Astrocyte (in vitro differentiated cells and primary cell): ENCODE measurements around the gene SLC29A1. TPM values are rescaled to one million over a fixed set of nuclear protein-coding genes. Genes with fewer than 3 reads are reported as not detected.

Experiments used
- DNase-seq: peaks from one replicate; pipeline ENCODE4 v3.0.0-alpha.2; 2010; ENCODE audit warnings: low read depth
- FAIRE-seq: peaks from 2 replicates; lab custom pipeline; 2011; peaks lifted over from hg19 to GRCh38; lab: Jason Lieb, UNC
- H2AFZ ChIP-seq: 2 replicates; pipeline ENCODE4 v1.6.0; 2012; ENCODE audit warnings: low read depth, low read length, inconsistent platforms
- H3K27ac ChIP-seq: 2 replicates; pipeline ENCODE4 v1.5.1; 2011; ENCODE audit warnings: low read depth, low read length, inconsistent platforms
- H3K27me3 ChIP-seq: 2 replicates; pipeline ENCODE4 v1.6.0; 2011; ENCODE audit warnings: low read length, inconsistent platforms; ENCODE audit not compliant: insufficient read depth
- H3K36me3 ChIP-seq: 2 replicates; pipeline ENCODE4 v1.5.1; 2011; ENCODE audit warnings: low read length, inconsistent platforms; ENCODE audit not compliant: insufficient read depth
- H3K4me1 ChIP-seq: 2 replicates; pipeline ENCODE4 v1.5.1; 2011; ENCODE audit warnings: low read length, inconsistent platforms; ENCODE audit not compliant: insufficient read depth
- H3K4me2 ChIP-seq: 2 replicates; pipeline ENCODE4 v1.6.0; 2012; ENCODE audit warnings: low read length, inconsistent platforms
- H3K4me3 ChIP-seq: 2 replicates; pipeline ENCODE4 v1.5.1; 2011; ENCODE audit warnings: low read depth, mild to moderate bottlenecking, low read length, inconsistent platforms; ENCODE audit not compliant: insufficient read depth
- H3K79me2 ChIP-seq: 2 replicates; pipeline ENCODE4 v1.6.0; 2012; ENCODE audit warnings: mild to moderate bottlenecking, low read length, inconsistent platforms; ENCODE audit not compliant: insufficient read depth
- H3K9ac ChIP-seq: 2 replicates; pipeline ENCODE4 v1.6.0; 2012; ENCODE audit warnings: mild to moderate bottlenecking, low read length, inconsistent platforms
- H3K9me3 ChIP-seq: 2 replicates; pipeline ENCODE4 v1.5.1; 2012; ENCODE audit warnings: low read depth, mild to moderate bottlenecking, low read length, inconsistent platforms; ENCODE audit not compliant: insufficient read depth
- H4K20me1 ChIP-seq: 2 replicates; pipeline ENCODE4 v1.6.0; 2012; ENCODE audit warnings: low read length, inconsistent platforms; ENCODE audit not compliant: insufficient read depth
- H3K27ac Mint-ChIP-seq: one replicate; pipeline ENCODE4 v1.8.0; 2021; ENCODE audit warnings: mild to moderate bottlenecking, mixed read lengths; ENCODE audit not compliant: unreplicated experiment
- H3K27me3 Mint-ChIP-seq: one replicate; pipeline ENCODE4 v1.8.0; 2021; ENCODE audit warnings: low read depth, mixed read lengths; ENCODE audit not compliant: unreplicated experiment
- H3K36me3 Mint-ChIP-seq: one replicate; pipeline ENCODE4 v1.8.0; 2021; ENCODE audit warnings: low read depth, mixed read lengths; ENCODE audit not compliant: unreplicated experiment
- H3K4me1 Mint-ChIP-seq: one replicate; pipeline ENCODE4 v1.8.0; 2021; ENCODE audit warnings: low read depth, mixed read lengths; ENCODE audit not compliant: unreplicated experiment
- H3K4me3 Mint-ChIP-seq: one replicate; pipeline ENCODE4 v1.8.0; 2021; ENCODE audit warnings: mild to moderate bottlenecking, moderate library complexity, mixed read lengths; ENCODE audit not compliant: unreplicated experiment
- H3K9me3 Mint-ChIP-seq: one replicate; pipeline ENCODE4 v1.8.0; 2021; ENCODE audit warnings: mild to moderate bottlenecking, mixed read lengths; ENCODE audit not compliant: unreplicated experiment
- CTCF ChIP-seq: IDR thresholded peaks from 2 replicates; pipeline ENCODE4 v1.5.1; 2011; ENCODE audit warnings: low read depth, mild to moderate bottlenecking, inconsistent platforms, low read length, moderate library complexity; ENCODE audit not compliant: insufficient read depth
- EZH2 ChIP-seq: IDR thresholded peaks from 2 replicates; pipeline ENCODE4 v1.6.1; 2012; ENCODE audit warnings: mild to moderate bottlenecking, low read length, inconsistent platforms; ENCODE audit not compliant: insufficient read depth
- total RNA-seq: library from RNA; stranded (reverse); gene quantifications from 2 replicates; pipeline ENCODE4 v1.2.1, GENCODE V29; 2021

The SLC29A1 gene
- total RNA-seq, 1 donor from 2014 or later = 15.3 TPM

GRCh38 chr6:44199883-44200282 is 23.5 kb upstream of the SLC29A1 start:
- no peak overlapping the region for H2AFZ ChIP-seq
- H3K36me3 Mint-ChIP-seq = no peaks in the 10 kb centered on the region
- H3K27me3 Mint-ChIP-seq = peaks cover 6% of the 10 kb centered on the region
- H3K9me3 Mint-ChIP-seq = no peaks in the 10 kb centered on the region
- no peak overlapping the region for H3K4me3 ChIP-seq
- no peaks in the 10 kb centered on the region for H3K9me3 ChIP-seq
- H3K4me2 ChIP-seq = no peak overlapping the region
- FAIRE-seq = no peak
- TF ChIP-seq CTCF = no peak
- TF ChIP-seq EZH2 = no peak
- H3K36me3 ChIP-seq = no peaks in the 10 kb centered on the region
- H3K79me2 ChIP-seq = no peaks in the 10 kb centered on the region
- no peaks in the 10 kb centered on the region for H4K20me1 ChIP-seq
- H3K4me1 Mint-ChIP-seq = peaks cover 7% of the 10 kb centered on the region
- no peaks in the 10 kb centered on the region for H3K27me3 ChIP-seq
- H3K27ac ChIP-seq = no peak overlapping the region
- no peaks in the 10 kb centered on the region for H3K4me1 ChIP-seq
- H3K27ac Mint-ChIP-seq = no peak overlapping the region
- H3K4me3 Mint-ChIP-seq = no peak overlapping the region
- no peak overlapping the region for H3K9ac ChIP-seq
- no peak for DNase-seq

- Mint-ChIP-seq H3K4me1 (peaks cover 7% of the 10 kb centered on the region), H3K36me3 (no peaks in the 10 kb centered on the region), H3K4me3 (no peak overlapping the region), H3K27ac (no peak overlapping the region), H3K9me3 (no peaks in the 10 kb centered on the region), H3K27me3 (peaks cover 2% of the 10 kb centered on the region)
- no peak overlapping the region for H2AFZ ChIP-seq
- no peak overlapping the region for H3K27ac ChIP-seq
- no peaks in the 10 kb centered on the region for H3K4me1 ChIP-seq
- H3K9ac ChIP-seq = no peak overlapping the region
- no peak for FAIRE-seq
- H3K9me3 ChIP-seq = no peaks in the 10 kb centered on the region
- TF ChIP-seq CTCF (no peak), EZH2 (no peak)
- H4K20me1 ChIP-seq = no peaks in the 10 kb centered on the region
- H3K27me3 ChIP-seq = no peaks in the 10 kb centered on the region
- H3K4me2 ChIP-seq = no peak overlapping the region
- no peak for DNase-seq
- H3K36me3 ChIP-seq = no peaks in the 10 kb centered on the region
- H3K79me2 ChIP-seq = no peaks in the 10 kb centered on the region
- H3K4me3 ChIP-seq = no peak overlapping the region
These were observed 22.2 kb upstream of the SLC29A1 start for GRCh38 chr6:44201200-44201599.

GRCh38 chr6:44201638-44202303 is 21.6 kb upstream of the SLC29A1 start:
- Histone ChIP-seq H3K4me1 (no peaks in the 10 kb centered on the region), H2AFZ (no peak overlapping the region), H3K27me3 (no peaks in the 10 kb centered on the region), H3K4me3 (no peak overlapping the region), H4K20me1 (no peaks in the 10 kb centered on the region), H3K4me2 (no peak overlapping the region), H3K36me3 (no peaks in the 10 kb centered on the region), H3K79me2 (no peaks in the 10 kb centered on the region), H3K27ac (no peak overlapping the region), H3K9me3 (no peaks in the 10 kb centered on the region), H3K9ac (no peak overlapping the region)
- Mint-ChIP-seq H3K27ac (no peak overlapping the region), H3K9me3 (no peaks in the 10 kb centered on the region), H3K4me1 (peaks cover 7% of the 10 kb centered on the region), H3K36me3 (no peaks in the 10 kb centered on the region), H3K27me3 (peaks cover 2% of the 10 kb centered on the region), H3K4me3 (no peak overlapping the region)
- DNase-seq (no peak), FAIRE-seq (no peak)
- TF ChIP-seq EZH2 = no peak
- no peak for TF ChIP-seq CTCF
